ENCODE results near the gene ANO8.

DNA sequence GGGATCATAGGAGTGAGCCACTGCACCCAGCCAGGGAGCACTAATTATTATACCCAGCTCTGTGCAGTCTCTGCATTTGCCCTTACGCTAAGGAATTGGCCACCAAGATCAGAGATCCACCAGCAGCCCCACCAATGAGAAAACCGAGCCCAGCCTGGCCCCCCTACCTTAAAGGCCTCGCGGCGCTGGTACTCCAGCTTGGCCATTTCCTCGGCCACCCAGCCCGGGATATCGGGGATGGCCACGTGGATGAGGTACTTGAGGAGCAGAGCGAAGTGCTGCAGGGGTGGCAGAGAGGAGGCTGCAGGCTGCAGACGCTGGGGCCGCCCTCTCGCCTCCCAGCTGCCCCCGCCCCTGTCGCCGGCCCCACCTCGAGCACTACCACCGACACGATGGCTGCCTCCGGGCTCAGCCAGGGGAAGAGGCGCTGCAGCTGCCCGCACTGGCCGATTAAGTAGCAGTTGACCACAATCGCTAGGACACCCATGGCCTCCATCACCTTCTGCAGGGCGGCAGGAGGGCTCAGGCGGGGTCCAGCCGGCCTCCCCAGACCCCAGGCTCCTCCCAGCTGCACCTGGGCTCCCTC, 7.5 kb downstream of the ANO8 start:
- TF ChIP-seq, protein P1, sequence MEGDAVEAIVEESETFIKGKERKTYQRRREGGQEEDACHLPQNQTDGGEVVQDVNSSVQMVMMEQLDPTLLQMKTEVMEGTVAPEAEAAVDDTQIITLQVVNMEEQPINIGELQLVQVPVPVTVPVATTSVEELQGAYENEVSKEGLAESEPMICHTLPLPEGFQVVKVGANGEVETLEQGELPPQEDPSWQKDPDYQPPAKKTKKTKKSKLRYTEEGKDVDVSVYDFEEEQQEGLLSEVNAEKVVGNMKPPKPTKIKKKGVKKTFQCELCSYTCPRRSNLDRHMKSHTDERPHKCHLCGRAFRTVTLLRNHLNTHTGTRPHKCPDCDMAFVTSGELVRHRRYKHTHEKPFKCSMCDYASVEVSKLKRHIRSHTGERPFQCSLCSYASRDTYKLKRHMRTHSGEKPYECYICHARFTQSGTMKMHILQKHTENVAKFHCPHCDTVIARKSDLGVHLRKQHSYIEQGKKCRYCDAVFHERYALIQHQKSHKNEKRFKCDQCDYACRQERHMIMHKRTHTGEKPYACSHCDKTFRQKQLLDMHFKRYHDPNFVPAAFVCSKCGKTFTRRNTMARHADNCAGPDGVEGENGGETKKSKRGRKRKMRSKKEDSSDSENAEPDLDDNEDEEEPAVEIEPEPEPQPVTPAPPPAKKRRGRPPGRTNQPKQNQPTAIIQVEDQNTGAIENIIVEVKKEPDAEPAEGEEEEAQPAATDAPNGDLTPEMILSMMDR (conservative IDR thresholded peaks at IDR 0.05) = no peak
- no peak for TF ChIP-seq ZFX (IDR thresholded peaks at IDR 0.05)
